Caco-2 (cell line): Measurements from ENCODE around the gene PCDHGB2. TPM values are rescaled to one million over a fixed set of nuclear protein-coding genes. Genes with fewer than 3 reads are reported as not detected.

Experiments
- BruUV-seq: library from RNA; stranded (reverse); fragments of 400-500 nt; replicated peaks from 2 replicates; lab custom pipeline; 2021; lab: Mats Ljungman, UMichigan
- CTCF ChIA-PET: fragments of 300-600 bp; sonication (Branson Sonifier 250); formaldehyde crosslinking; loops from one replicate; lab custom pipeline; 2022; ENCODE audit warnings: antibody characterized with exemption; lab: Charles Lee
- POLR2A ChIA-PET: fragments of 300-600 bp; sonication (Branson Sonifier 250); formaldehyde crosslinking; loops from one replicate; lab custom pipeline; 2022; ENCODE audit warnings: antibody characterized with exemption; lab: Charles Lee
- DNase-seq, 2 experiments: peaks; one replicate each; pipeline versions ENCODE4 v3.0.0 to v3.0.0-alpha.2; 2020 to 2022
- H3K27me3 ChIP-seq: replicated peaks from 2 replicates; pipeline ENCODE4 v1.6.0; 2011; ENCODE audit warnings: low read length; ENCODE audit not compliant: control insufficient read depth, insufficient read depth
- H3K36me3 ChIP-seq: 2 replicates; pipeline ENCODE4 v1.5.1; 2011; ENCODE audit warnings: low read length; ENCODE audit not compliant: control insufficient read depth, insufficient read depth
- H3K4me1 ChIP-seq: fragments of 250-450 bp; sonication (Bioruptor Pico); 2 replicates; pipeline ENCODE4 v1.5.1; 2020; ENCODE audit warnings: mild to moderate bottlenecking
- H3K4me3 ChIP-seq: 2 replicates; pipeline ENCODE4 v1.5.1; 2011; ENCODE audit warnings: low read depth, mild to moderate bottlenecking, control low read depth, low read length
- H3K9me3 ChIP-seq: fragments of 250-450 bp; sonication (Bioruptor Pico); 2 replicates; pipeline ENCODE4 v1.5.1; 2020; ENCODE audit warnings: mild to moderate bottlenecking, moderate library complexity
- H3K27ac Mint-ChIP-seq: one replicate; pipeline ENCODE4 v1.8.0; 2022; ENCODE audit warnings: mixed read lengths; ENCODE audit not compliant: unreplicated experiment
- H3K27me3 Mint-ChIP-seq: one replicate; pipeline ENCODE4 v1.8.0; 2022; ENCODE audit warnings: mixed read lengths; ENCODE audit not compliant: insufficient read depth, unreplicated experiment
- H3K36me3 Mint-ChIP-seq: one replicate; pipeline ENCODE4 v1.8.0; 2022; ENCODE audit warnings: mild to moderate bottlenecking, mixed read lengths; ENCODE audit not compliant: insufficient read depth, unreplicated experiment
- H3K4me1 Mint-ChIP-seq: one replicate; pipeline ENCODE4 v1.8.0; 2022; ENCODE audit warnings: low read depth, mixed read lengths; ENCODE audit not compliant: unreplicated experiment
- H3K4me3 Mint-ChIP-seq: one replicate; pipeline ENCODE4 v1.8.0; 2022; ENCODE audit warnings: mild to moderate bottlenecking, moderate library complexity, mixed read lengths; ENCODE audit not compliant: unreplicated experiment
- H3K9me3 Mint-ChIP-seq: one replicate; pipeline ENCODE4 v1.8.0; 2022; ENCODE audit warnings: mixed read lengths; ENCODE audit not compliant: unreplicated experiment
- CTCF ChIP-seq, 2 experiments: fragments of 200-600 bp in 1 of 2; IDR thresholded peaks; 1 replicate in 1 of 2; 2 replicates in 1 of 2; pipeline versions ENCODE4 v1.5.1 to v1.8.0; 2011 to 2022; ENCODE audit warnings: antibody characterized with exemption in 1 of 2, control low read depth in 1 of 2, inconsistent platforms in 1 of 2, low read depth in 1 of 2, low read length in 1 of 2, mild to moderate bottlenecking in 1 of 2, moderate library complexity in 1 of 2; ENCODE audit not compliant: insufficient read depth in 1 of 2, severe bottlenecking in 1 of 2, unreplicated experiment in 1 of 2
- intact Hi-C: fragments of 100-400 bp; cut with micrococcal nuclease; formaldehyde crosslinking; loops from one replicate; pipeline ENCODE4 v1.10.0; 2022; ENCODE audit not compliant: unreplicated experiment
- total RNA-seq: library from RNA; stranded (reverse); gene quantifications from 2 replicates; pipeline ENCODE4 v1.2.3, GENCODE V29; 2022

Gene PCDHGB2
- total RNA-seq, 1 experiment from 2014 or later = 1.3 TPM

- Histone ChIP-seq H3K9me3 (no peaks in the 10 kb centered on the region; the same call in 1 of the 2 replicates), H3K4me1 (no peaks in the 10 kb centered on the region), H3K27me3 (no peaks in the 10 kb centered on the region), H3K36me3 (no peaks in the 10 kb centered on the region), H3K4me3 (no peak overlapping the region)
- no peaks in the 10 kb centered on the region for H3K4me1 Mint-ChIP-seq
- peaks cover 5% of the 10 kb centered on the region for H3K36me3 Mint-ChIP-seq
- H3K27me3 Mint-ChIP-seq = no peaks in the 10 kb centered on the region
- CTCF ChIA-PET = no interaction called here
- intact Hi-C loops = no loop called here
- H3K27ac Mint-ChIP-seq = no peak overlapping the region
- no peak for DNase-seq
- BruUV-seq = no TSS peak
- no peak overlapping the region for H3K4me3 Mint-ChIP-seq
- no peak for TF ChIP-seq CTCF (IDR thresholded peaks at IDR 0.05; ENCODE audit: insufficient read depth in 1 of 2, low read depth in 1 of 2, low read length in 1 of 2, severe bottlenecking in 1 of 2, unreplicated experiment in 1 of 2)
- POLR2A ChIA-PET = no interaction called here
- peaks cover 10% of the 10 kb centered on the region for H3K9me3 Mint-ChIP-seq
Observed at GRCh38 chr5:141351591-141351990, 8.2 kb upstream of the PCDHGB2 start.

- no peaks in the 10 kb centered on the region for H3K36me3 ChIP-seq
- Mint-ChIP-seq H3K4me1 (no peaks in the 10 kb centered on the region), H3K27ac (no peak within 1 kb of the TSS), H3K36me3 (peaks cover 5% of the 10 kb centered on the region), H3K27me3 (no peaks in the 10 kb centered on the region), H3K4me3 (no peak within 1 kb of the TSS), H3K9me3 (peaks cover 15% of the 10 kb centered on the region)
- ChIA-PET CTCF (no interaction called here), POLR2A (no interaction called here)
- DNase-seq = no peak
- no peaks in the 10 kb centered on the region; the same call in 1 of the 2 replicates for H3K9me3 ChIP-seq
- peak; percentile 20 to 22 for TF ChIP-seq CTCF (IDR thresholded peaks at IDR 0.05; ENCODE audit: insufficient read depth in 1 of 2, low read depth in 1 of 2, low read length in 1 of 2, severe bottlenecking in 1 of 2, unreplicated experiment in 1 of 2)
- no TSS peak for BruUV-seq
- intact Hi-C loops = no loop called here
- no peaks in the 10 kb centered on the region for H3K27me3 ChIP-seq
- H3K4me3 ChIP-seq = no peak within 1 kb of the TSS
- no peaks in the 10 kb centered on the region for H3K4me1 ChIP-seq
Observed at GRCh38 chr5:141354900-141355469, 4.8 kb upstream of the PCDHGB2 start, which contains the start of gene PCDHGA4. TSS of gene PCDHGA4 (plus strand) at chr5:141355021. CDS start at chr5:141355108, 87 bp downstream.

DNA sequence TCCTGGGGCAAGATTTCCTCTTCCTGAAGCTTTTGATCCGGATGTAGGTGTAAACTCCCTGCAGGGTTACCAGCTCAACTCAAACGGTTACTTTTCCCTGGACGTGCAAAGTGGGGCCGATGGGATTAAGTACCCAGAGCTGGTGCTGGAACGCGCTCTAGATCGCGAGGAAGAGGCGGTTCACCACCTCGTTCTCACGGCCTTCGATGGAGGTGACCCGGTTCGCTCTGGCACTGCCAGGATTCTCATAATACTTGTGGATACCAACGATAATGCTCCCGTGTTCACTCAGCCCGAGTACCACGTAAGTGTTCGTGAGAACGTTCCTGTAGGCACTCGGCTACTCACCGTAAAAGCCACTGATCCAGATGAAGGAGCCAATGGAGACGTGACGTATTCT lies 4.2 kb upstream of the PCDHGB2 start:
- Mint-ChIP-seq H3K27ac (no peak overlapping the region), H3K27me3 (no peaks in the 10 kb centered on the region), H3K4me1 (no peaks in the 10 kb centered on the region), H3K36me3 (no peaks in the 10 kb centered on the region), H3K9me3 (peaks cover 11% of the 10 kb centered on the region), H3K4me3 (no peak overlapping the region)
- no peaks in the 10 kb centered on the region for H3K27me3 ChIP-seq
- H3K4me3 ChIP-seq = no peak overlapping the region
- no peak for DNase-seq
- H3K36me3 ChIP-seq = no peaks in the 10 kb centered on the region
- no peaks in the 10 kb centered on the region for H3K4me1 ChIP-seq
- no peaks in the 10 kb centered on the region; the same call in 1 of the 2 replicates for H3K9me3 ChIP-seq
- CTCF ChIA-PET = no interaction called here
- no TSS peak for BruUV-seq
- POLR2A ChIA-PET = no interaction called here
- intact Hi-C loops = no loop called here
- no peak for TF ChIP-seq CTCF (IDR thresholded peaks at IDR 0.05; ENCODE audit: insufficient read depth in 1 of 2, low read depth in 1 of 2, low read length in 1 of 2, severe bottlenecking in 1 of 2, unreplicated experiment in 1 of 2)
